Measurements from ENCODE around the gene HOXD9. TPM values are rescaled to one million over a fixed set of nuclear protein-coding genes. Genes with fewer than 3 reads are reported as not detected.

Gene HOXD9
- total RNA-seq, 2 experiments from 2014 or later: not detected

DNA sequence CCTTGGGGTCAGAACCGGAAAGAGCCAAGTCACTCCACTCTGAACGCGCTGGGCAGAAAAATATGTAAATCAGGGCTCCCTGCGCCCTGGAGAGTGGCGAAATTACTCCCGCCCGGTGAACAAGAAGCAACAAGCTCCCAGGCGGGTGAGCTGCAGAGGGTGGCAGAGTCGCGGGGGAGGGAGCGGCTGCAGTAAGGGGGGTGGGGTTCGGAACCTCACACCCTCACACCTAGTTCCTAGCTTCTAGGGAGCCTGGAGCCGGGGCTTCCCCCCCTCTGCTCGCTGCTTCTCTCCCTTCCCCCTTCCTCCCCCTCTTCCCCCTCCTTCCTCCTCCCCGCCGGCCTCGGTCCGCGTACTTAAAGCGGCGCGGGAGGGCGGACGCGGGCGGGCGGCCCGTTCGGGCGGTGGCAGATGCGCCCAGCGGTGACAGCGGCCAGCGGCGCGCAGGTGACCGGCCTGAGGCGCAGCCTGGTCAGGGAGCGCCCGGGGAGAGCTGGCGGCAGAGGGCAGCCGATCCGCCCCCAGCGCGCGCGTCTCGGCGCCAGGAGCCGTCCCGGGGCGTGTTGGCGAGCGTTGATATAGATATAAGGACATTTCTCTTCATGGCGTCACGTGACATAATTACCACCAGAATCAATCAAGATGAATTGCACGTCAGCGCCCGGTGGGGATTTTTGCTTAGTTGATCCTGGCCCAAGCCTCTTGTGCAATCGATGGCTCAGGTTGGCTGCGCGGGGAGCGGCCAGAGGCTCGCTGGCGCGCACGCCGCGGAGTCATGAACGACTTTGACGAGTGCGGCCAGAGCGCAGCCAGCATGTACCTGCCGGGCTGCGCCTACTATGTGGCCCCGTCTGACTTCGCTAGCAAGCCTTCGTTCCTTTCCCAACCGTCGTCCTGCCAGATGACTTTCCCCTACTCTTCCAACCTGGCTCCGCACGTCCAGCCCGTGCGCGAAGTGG, 15.7 kb upstream of the HOXD9 start, which contains the start of gene HOXD11:
Gene HOXD11, plus strand, starts transcription at position 700 of the 959 bp plus-strand sequence. Its CDS starts 76 bp downstream, at position 776.
- ChIA-PET POLR2A (no interaction called here), CTCF (interaction anchor here (1.4 kb wide), 1 partner anchor 9 kb away, joined by 5 read pairs; no protein-coding TSS in a partner anchor)

DNA sequence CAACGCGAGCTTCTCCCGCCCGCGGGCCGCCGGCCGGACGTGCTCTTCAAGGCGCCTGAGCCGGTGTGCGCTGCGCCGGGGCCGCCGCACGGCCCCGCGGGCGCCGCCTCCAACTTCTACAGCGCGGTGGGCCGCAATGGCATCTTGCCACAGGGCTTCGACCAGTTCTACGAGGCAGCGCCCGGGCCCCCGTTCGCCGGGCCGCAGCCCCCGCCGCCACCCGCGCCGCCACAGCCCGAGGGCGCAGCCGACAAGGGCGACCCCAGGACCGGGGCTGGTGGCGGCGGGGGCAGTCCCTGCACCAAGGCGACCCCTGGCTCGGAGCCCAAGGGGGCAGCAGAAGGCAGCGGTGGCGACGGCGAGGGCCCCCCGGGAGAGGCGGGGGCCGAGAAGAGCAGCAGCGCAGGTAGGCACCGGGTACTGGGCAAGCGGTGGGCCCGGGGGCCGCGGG, 14.8 kb upstream of the HOXD9 start:
- CTCF ChIA-PET: no interaction called here

DNA sequence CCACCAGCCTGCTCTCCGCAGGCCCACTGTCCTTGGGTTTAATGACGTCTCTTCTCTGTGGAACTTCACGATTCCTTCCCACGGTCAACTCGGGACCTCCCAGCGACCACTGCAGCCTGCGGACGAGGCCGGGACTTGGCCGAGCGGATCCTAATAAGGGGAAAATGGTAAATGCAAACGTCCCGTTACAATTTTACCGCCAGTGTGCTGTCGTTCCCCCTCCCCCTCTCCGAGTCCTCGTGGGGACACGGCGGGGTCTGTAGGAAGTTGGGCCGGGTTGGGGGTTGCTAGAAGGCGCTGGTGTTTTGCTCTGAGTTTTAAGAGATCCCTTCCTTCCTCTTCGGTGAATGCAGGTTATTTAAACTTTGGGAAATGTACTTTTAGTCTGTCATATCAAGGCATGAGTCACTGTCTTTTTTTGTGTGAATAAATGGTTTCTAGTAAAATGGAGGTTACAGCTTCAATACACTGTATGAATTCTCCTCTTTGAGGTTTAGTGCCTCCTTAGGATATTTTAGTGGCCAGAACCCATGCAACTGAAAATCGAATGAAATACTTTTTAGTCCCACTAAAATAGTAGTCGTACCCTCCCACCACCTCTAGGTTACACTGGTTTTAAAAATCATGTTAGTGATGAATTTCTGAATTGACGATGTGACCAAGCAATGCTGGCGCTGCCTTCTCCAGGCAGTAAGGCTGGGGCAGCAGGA, 13.2 kb upstream of the HOXD9 start:
- CTCF ChIA-PET: interaction anchor here (1.4 kb wide), 1 partner anchor 12 kb away, joined by 5 read pairs; no protein-coding TSS in a partner anchor

More for the DNA sequence above, 14.8 kb upstream of the HOXD9 start:
- POLR2A ChIA-PET: no interaction called here

DNA sequence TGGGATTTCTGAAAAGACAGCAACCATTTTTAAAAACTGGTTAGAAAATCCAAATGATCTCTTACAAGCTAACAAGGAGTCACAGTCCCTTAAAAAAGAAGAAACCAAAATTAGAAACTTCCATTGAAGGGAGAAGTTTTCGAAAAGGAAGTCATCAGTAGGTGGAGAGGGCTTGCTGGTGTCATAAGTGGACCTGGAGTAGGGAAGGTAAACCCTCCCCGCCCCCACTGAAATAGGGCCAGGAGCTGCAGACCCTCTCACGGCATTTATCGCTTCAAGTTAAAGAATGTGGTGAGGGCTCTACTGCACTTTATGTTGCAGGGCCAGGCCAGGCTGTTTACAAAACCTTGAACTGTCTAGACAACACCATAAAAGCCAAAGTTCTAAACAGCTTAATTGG, 12.6 kb upstream of the HOXD9 start:
- ChIA-PET CTCF (interaction anchor here (1.4 kb wide), 1 partner anchor 12 kb away, joined by 5 read pairs; no protein-coding TSS in a partner anchor), POLR2A (no interaction called here)

More for the DNA sequence above, 13.2 kb upstream of the HOXD9 start:
- POLR2A ChIA-PET: no interaction called here

DNA sequence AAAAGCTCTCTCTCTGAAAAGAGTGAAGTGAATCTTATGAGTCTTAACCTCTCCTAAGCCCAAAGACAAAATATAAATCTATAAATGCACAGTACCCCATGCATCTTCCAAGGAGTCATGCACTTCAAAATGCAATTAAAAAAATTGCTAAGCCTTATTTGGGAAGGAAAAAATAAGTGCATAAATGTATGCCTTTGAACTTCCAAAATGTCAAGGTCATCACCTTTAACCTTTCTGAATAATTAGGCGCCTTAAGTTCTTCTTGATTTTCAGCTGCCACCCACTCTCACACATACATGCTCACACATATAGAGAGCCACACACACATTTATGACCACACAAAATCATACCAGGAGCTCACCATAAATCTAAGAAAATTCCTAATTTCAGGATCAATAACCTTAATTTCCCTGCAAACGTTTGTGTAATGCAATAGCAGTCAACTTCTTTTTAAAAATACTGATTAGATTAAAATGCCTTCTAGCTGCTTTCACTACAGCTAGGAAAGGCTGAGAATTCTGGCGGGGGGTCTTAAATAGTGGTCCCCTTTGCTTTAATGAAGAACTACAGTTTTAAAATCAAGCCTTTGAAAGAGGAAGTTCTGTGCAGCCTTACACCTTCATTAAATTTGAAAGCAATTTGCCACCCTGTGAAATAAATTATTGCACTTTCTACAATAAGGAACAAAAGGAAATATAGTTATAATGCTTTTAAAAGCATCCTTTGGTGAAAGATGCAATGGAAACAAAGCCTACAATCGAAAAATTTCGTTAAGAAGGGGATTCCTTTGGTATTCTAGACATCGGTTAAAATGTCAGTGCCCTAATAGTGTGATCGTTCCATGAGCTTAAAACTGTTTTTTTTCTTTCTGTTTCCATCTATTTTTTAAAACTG, 11.9 kb upstream of the HOXD9 start:
- ChIA-PET CTCF (interaction anchor here (1.4 kb wide), 1 partner anchor 13 kb away, joined by 5 read pairs; no protein-coding TSS in a partner anchor), POLR2A (interaction anchor here (0.6 kb wide), 1 partner anchor 1046 kb away, joined by 5 read pairs; no protein-coding TSS in a partner anchor)

DNA sequence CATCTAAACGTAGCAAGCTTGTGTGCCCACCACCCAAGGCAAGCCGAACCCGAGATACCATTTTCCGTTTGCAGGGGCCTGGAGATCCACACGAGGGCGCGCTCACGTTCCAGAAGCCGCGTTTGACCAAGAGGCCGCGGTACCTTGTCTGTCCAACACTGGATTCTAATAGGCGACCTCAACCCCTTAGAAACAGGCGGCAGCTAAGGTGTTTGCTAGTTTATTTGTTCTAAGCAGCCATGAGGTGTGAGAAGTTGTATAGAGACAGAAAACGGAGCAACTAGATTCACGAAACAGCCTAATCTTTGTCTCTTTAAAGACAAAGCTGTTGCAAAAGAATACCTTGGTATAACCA, 11.2 kb upstream of the HOXD9 start:
- ChIA-PET CTCF (no interaction called here), POLR2A (interaction anchor here (0.6 kb wide), 1 partner anchor 1046 kb away, joined by 5 read pairs; no protein-coding TSS in a partner anchor)

DNA sequence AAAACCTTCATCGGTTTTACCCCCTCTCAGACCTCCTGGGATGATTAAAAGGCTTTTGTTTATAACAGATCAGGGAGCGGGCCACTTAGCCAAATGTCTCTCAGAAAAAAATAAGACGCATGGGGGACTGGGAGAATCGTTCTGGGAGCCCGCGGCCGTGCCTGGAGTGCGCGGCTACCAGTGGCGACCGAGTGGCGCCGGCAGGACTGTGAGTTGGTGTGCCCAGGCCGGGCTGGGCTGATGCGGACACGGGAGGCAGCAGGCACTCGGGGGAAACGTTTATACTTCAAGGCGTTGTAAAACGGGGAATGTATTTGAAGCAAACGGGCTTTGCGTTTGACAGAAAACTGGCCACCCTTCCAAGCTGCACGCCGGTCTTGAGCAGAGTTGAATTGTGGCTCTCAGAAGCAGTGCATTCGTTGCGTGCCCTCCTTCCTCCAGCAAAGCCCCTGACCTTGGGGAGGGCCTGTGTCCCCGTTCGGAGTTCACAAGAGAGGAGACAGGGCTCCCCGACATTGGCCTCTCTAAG, 10.6 kb upstream of the HOXD9 start:
- POLR2A ChIA-PET: no interaction called here
- CTCF ChIA-PET: interaction anchor here (1.3 kb wide), 1 partner anchor 28 kb away, joined by 4 read pairs; no protein-coding TSS in a partner anchor

DNA sequence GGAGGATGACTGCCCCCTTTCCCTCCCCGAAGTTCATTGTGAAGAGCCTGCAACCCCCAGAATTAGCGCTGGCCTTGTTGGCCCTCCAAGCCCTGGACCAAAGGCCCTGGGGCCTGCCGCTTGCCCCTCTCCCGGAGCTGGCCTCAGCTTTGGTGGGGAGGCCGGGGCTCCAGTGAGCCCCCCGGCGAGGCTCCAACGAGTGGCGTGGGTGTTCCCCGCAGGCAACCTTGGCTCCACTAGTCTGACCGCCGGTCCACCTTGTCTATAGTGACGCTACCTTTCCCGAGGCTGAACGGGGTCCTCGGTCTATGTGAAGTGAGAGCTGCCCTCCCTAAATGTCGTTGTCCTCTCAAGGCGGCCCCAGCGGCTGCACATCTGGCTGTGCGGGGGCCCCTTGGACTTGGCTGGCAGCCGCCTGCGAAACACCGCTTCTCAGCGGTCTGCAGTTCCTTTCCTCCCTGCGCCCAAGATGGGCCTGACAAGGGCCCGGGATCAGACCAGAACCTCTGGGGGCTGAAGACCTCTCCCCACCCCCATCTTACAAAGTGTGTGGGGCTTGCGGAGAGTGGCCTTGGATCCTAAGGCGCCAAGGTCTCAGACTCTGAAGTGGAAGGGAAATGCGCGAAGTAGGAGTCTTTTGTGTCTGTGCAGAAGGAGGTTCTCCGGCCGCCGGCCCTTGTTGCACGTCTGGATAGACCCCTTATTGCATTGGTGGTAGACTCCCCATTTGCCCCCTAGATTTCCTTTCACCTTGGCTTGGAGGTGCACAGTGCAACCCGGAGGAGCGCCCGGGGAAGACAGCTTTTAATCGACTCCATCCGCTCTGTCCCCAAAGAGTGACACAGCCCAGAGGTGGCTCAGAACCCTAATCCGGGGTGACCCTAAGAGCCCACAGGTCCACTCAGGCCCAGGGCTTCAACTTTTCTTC, 9.9 kb upstream of the HOXD9 start:
- POLR2A ChIA-PET: no interaction called here
- CTCF ChIA-PET: interaction anchor here (1.3 to 1.7 kb wide), 2 partner anchors 14 to 28 kb away, joined by 4 read pairs; no protein-coding TSS in a partner anchor

DNA sequence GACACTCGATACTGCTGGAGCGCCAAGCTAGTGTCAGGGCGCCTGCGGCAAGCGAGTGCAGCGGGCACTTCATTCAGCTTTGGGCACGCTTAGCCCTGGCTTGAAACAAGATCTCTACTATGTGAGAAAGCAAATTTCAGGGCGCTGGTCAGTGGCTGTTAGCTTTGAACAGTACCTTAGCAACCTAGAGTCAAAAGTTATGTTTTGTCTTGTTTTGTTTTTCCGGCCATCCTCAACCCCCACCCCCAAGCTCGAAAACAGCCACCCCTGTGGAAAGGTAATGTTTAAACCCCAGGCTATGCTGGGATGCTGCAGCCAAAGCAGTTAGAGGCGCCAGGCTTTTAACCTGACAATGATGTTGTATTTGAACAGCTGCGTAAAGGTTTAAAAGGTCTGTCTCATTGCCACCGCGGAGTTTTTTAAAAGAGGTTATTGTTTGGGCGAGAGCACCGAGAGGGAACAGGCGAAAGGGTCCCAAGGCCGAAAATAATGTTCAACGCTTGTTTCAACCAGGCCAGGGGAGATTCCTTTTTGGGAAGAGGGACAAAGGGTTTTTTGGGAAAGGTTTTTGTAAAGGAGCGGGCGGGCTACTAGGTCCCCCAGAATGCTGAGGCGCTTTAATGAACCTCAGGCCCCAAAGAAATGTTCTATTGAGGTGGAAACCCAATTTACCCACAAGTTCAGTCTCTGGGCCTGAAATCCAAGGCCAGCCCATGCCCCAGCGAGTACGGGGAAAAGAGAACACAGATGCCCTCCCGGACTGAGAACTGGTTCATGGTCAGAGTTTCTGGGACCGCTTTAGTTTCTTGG, 8.2 kb upstream of the HOXD9 start:
- ChIA-PET CTCF (interaction anchor here (1.7 kb wide), 1 partner anchor 13 kb away, joined by 4 read pairs; no protein-coding TSS in a partner anchor), POLR2A (no interaction called here)

DNA sequence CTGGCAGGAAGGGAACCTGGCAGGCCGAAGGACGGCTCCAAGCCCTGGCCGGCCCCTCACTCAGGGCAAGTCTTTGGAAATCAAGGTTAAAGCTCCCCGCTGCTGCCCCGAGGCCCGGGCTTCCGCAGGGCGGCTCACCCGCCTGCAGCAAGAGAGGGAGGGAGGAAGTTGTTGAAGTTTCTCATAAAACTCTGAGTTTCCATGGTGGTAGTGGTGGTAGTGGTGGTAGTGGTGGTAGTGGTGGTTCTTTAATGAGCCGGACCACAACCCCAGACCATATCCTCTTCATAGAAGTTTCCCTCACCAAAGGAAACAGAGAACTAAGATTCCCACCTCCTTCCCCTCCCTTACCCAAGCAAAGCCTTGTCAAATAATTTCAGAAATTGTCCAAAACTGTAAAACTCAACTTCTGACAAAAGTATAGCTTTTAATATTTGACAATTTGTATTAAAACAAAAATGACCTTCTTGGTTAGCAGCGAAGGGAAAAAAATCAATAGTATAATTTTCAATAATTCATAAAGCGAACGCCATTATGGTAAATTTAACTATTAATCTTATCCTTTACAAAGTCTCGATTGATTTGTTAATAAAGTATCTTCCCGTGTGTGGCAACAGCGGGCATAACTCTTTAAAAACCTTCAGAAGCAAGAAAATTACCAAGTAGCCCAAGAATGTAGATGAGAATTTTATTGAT, 7.4 kb upstream of the HOXD9 start:
- CTCF ChIA-PET: no interaction called here
- POLR2A ChIA-PET: no interaction called here

DNA sequence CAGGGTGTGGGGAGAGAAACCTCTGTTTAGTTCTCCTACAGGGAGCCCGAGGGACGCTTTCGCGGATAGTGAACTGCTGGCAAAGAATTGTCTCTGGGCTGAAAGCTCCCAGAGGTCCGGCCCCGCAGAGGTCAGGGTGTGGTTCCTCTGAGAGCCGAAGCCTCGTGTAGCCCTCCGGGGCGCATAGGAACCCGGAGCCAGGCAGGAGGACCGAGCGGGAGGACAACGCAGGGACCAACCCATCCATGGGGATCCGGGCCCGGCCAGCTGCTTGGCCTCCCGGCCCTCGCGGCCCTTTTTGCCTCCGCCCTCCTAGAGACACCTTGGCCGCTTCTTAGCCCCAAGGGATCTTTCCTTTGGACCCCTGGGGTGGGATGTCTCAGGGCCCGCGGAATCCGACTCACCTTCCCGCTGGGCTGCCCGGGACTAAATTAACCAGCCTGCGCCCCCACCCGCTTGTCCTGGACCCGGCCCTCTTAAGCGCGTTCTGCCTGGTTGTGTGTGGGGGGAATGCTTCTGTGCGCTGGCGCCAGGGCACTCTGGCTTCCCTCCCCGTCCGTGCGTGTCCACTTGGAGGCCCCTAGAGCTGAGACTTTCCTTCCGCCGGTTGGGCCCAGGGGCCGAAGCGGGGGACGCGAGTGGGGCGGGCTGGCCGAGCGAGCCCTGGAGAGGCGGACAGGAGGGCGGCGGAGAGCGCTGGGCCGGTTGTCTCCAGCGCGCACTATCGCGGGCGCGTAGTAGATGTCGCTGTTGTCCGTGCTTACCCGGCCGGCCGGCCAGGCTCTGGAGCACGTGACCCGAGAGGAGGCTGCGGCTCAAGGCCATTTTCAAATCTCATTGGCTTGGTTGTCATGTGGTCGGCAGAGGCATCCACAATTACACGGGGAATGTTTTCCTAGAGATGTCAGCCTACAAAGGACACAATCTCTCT, 6.4 kb upstream of the HOXD9 start, which contains the start of gene HOXD10:
Gene HOXD10, plus strand, starts transcription at position 896 of the 931 bp plus-strand sequence. CDS start 56 bp downstream, outside the sequence.
- ChIA-PET POLR2A (no interaction called here), CTCF (no interaction called here)

DNA sequence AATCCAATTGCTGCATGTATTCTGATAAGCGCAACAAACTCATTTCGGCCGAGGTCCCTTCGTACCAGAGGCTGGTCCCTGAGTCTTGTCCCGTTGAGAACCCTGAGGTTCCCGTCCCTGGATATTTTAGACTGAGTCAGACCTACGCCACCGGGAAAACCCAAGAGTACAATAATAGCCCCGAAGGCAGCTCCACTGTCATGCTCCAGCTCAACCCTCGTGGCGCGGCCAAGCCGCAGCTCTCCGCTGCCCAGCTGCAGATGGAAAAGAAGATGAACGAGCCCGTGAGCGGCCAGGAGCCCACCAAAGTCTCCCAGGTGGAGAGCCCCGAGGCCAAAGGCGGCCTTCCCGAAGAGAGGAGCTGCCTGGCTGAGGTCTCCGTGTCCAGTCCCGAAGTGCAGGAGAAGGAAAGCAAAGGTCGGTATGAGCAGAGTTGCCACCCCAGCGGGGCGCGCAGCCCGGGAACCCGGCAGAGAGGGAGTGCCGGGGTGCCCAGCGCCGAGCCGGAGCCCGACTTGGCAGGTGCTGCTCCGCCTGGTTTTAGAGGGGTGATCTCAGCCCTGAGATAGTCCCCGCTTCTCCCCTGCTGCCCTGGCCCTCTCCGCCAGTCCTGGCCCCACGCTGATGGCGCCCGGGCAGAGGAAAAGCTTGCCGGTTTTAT, 5.2 kb upstream of the HOXD9 start:
- CTCF ChIA-PET: no interaction called here
- POLR2A ChIA-PET: no interaction called here

DNA sequence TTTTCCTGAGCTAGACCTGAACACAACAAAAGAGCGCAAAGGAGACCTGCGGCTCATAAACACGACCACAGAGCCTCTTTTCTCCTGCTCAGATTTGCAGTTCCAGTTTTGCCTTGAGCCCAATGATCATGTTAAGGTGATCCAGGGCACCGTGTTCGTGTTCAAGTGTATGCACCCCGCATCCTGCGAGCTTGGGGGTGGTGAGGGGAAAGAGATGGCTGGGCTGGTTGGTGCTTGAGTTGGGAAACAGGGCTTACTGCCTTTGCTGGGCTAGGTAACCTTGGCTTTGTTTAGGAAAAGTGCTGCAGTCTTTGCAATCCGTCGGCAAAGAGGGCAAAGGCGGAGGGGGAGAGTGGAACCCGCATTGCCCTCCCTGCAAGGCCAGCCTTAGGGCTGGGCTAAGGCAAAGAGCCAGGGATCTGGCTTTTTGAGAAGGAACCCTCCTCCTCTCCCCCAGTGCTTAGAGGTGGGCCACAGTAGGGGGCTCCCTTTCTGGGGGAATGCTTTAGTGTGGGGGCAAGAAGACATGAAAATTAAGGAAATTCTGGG, 4.6 kb upstream of the HOXD9 start:
- ChIA-PET POLR2A (no interaction called here), CTCF (no interaction called here)

DNA sequence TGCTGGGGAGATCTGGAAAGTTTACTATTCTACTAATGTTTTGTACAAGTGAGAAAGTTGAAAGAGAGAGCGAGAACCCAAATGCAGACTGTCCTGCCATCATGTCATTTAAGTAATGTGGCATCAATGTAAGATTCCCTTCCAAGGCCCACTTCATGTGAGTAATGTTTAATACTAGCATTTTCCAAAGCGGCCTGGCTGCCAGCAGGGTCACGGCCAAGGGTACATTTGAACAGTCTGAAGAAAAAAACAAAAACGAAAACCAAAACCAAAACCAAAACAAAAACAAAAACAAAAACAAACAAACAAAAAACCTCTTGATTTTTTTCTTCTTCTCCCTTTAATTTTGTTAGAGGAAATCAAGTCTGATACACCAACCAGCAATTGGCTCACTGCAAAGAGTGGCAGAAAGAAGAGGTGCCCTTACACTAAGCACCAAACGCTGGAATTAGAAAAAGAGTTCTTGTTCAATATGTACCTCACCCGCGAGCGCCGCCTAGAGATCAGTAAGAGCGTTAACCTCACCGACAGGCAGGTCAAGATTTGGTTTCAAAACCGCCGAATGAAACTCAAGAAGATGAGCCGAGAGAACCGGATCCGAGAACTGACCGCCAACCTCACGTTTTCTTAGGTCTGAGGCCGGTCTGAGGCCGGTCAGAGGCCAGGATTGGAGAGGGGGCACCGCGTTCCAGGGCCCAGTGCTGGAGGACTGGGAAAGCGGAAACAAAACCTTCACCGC, 3.7 kb upstream of the HOXD9 start:
- ChIA-PET POLR2A (no interaction called here), CTCF (no interaction called here)
